Measurements from ENCODE around the gene HSD11B2.

- TF ChIP-seq USF2 (IDR thresholded peaks at IDR 0.05; ENCODE audit: low read depth, low read length) (no peak), SMC3 (IDR thresholded peaks at IDR 0.05; ENCODE audit: low read depth, low read length) (no peak)
Measured at GRCh38 chr16:67482233-67482924, 51.5 kb downstream of the HSD11B2 start.

All from IMR-90 (cell line).